Transverse colon (tissue), 4 donors: ENCODE results near the gene TMEM134. TPM values are rescaled to one million over a fixed set of nuclear protein-coding genes. Genes with fewer than 3 reads are reported as not detected.

ENCODE experiments used
- DNase-seq: peaks from one replicate; pipeline ENCODE4 v3.0.0-alpha.2; 2019
- H3K27ac ChIP-seq, 4 donors: fragments of 200-600 bp; sonication (generic); 2 replicates each; pipeline ENCODE4 v1.5.1; 2016 to 2018; ENCODE audit warnings: inconsistent platforms in 4 of 4
- H3K27me3 ChIP-seq: fragments of 200-600 bp; sonication (generic); 2 replicates; pipeline ENCODE4 v1.5.1; 2017; ENCODE audit warnings: inconsistent platforms
- H3K36me3 ChIP-seq, 4 donors: fragments of 200-600 bp; sonication (generic); 2 replicates each; pipeline ENCODE4 v1.5.1; 2017 to 2019; ENCODE audit warnings: inconsistent platforms in 4 of 4
- H3K4me1 ChIP-seq, 4 donors: fragments of 200-600 bp; sonication (generic); 2 replicates each; pipeline ENCODE4 v1.5.1; 2017 to 2020; ENCODE audit warnings: inconsistent platforms in 4 of 4
- H3K4me3 ChIP-seq, 4 donors: fragments of 200-600 bp; sonication (generic); 1 replicate in 1 of 4; 2 replicates in 3 of 4; pipeline versions ENCODE4 v1.5.1 to v1.6.1; 2017 to 2019; ENCODE audit warnings: inconsistent platforms in 4 of 4
- H3K9me3 ChIP-seq, 2 donors: fragments of 200-600 bp; sonication (generic); 2 replicates each; pipeline ENCODE4 v1.5.1; 2017 to 2019; ENCODE audit warnings: inconsistent platforms in 2 of 2
- CTCF ChIP-seq, 5 experiments: fragments of 200-600 bp in 3 of 5; fragments of 450-650 bp in 2 of 5; sonication (generic) in 3 of 5; IDR thresholded peaks; 1 replicate in 2 of 5; 2 replicates in 3 of 5; pipeline ENCODE4 v1.5.1; 2016 to 2017; ENCODE audit warnings: antibody characterized with exemption in 5 of 5, inconsistent platforms in 3 of 5, mild to moderate bottlenecking in 2 of 5, moderate library complexity in 1 of 5
- EP300 ChIP-seq: sonication (generic); formaldehyde crosslinking; IDR thresholded peaks from one replicate; pipeline ENCODE4 v1.6.1; 2017; ENCODE audit warnings: antibody characterized with exemption, low read depth
- POLR2A ChIP-seq: fragments of 450-650 bp; IDR thresholded peaks from one replicate; pipeline ENCODE4 v1.6.1; 2016; ENCODE audit warnings: antibody characterized with exemption, mild to moderate bottlenecking, moderate library complexity
- POLR2AphosphoS5 ChIP-seq, 3 donors: sonication (generic); formaldehyde crosslinking; IDR thresholded peaks; one replicate each; pipeline ENCODE4 v1.6.1; 2016; ENCODE audit warnings: antibody characterized with exemption in 3 of 3
- WGBS, 2 donors: methylation state at CpG; one replicate each; pipeline ENCODE4 v1.1.5; 2018; ENCODE audit warnings: low coverage in 1 of 2; 5-methylcytosine and 5-hydroxymethylcytosine counted together
- in situ Hi-C, 4 donors: fragments of 200-750 bp; cut with MboI; loops; one replicate each; pipeline versions ENCODE4 v1.15.0 to v1.15.1; 2017; ENCODE audit warnings: low sequenced_read_pairs in 3 of 4, low pct_ligation_motif_present in 1 of 4, low pct_unique_long_range_greater_than_20kb in 1 of 4
- intact Hi-C: fragments of 100-400 bp; cut with DNase I; formaldehyde crosslinking; loops from one replicate; pipeline ENCODE4 v1.15.1; 2023; ENCODE audit warnings: low total_unique reads
- total RNA-seq, 4 donors: library from RNA; depleted of rRNA; stranded (reverse); fragments of >200 nt; gene quantifications; one replicate each; pipeline ENCODE4 v1.1.0, GENCODE V29; 2016

Gene TMEM134
- total RNA-seq, 4 donors from 2014 or later, result 107 to 347 (median 115) TPM

- intact Hi-C loops (no loop called here), in situ Hi-C loops (no loop called here)
- H3K27ac ChIP-seq, result no peak overlapping the region
- peaks cover 4% of the 10 kb centered on the region for H3K27me3 ChIP-seq
- H3K4me1 ChIP-seq, result peaks cover 21 to 34% (median 29%) of the 10 kb centered on the region in 4 donors
- no peak overlapping the region for H3K4me3 ChIP-seq
- WGBS, 2 donors, result 53% methylated on average over 3 of the region's 3 CpGs
- no peak for DNase-seq
- H3K36me3 ChIP-seq, result no peaks in the 10 kb centered on the region
- TF ChIP-seq POLR2A (no peak), POLR2AphosphoS5 (IDR thresholded peaks at IDR 0.05) (no peak), EP300 (no peak), CTCF (IDR thresholded peaks at IDR 0.05) (no peak)
- H3K9me3 ChIP-seq, result no peaks in the 10 kb centered on the region
Measured at GRCh38 chr11:67510023-67510345, 40.9 kb upstream of the TMEM134 start.

- peak in 2 of 3 donors; percentile 70 to 85 for TF ChIP-seq POLR2AphosphoS5 (IDR thresholded peaks at IDR 0.05)
- TF ChIP-seq CTCF (IDR thresholded peaks at IDR 0.05), result no peak
- peak; percentile 65 for TF ChIP-seq POLR2A
- 0 to 1% methylated on average over 3 to 36 of the region's 57 CpGs for WGBS, 2 donors
- peak; percentile 99 for DNase-seq
- H3K27me3 ChIP-seq, result no peaks in the 10 kb centered on the region
- H3K4me1 ChIP-seq, result peaks cover 24 to 47% (median 36%) of the 10 kb centered on the region in 4 donors
- H3K4me3 ChIP-seq, result peak overlapping the region; percentile 65 to 83 (median 78)
- no peaks in the 10 kb centered on the region for H3K36me3 ChIP-seq
- in situ Hi-C loops, result no loop called here
- intact Hi-C loops, result no loop called here
- no peaks in the 10 kb centered on the region for H3K9me3 ChIP-seq
- H3K27ac ChIP-seq, result peak overlapping the region; percentile 98 to 100 (median 98)
Measured at GRCh38 chr11:67508486-67509121, 39.6 kb upstream of the TMEM134 start.

DNA sequence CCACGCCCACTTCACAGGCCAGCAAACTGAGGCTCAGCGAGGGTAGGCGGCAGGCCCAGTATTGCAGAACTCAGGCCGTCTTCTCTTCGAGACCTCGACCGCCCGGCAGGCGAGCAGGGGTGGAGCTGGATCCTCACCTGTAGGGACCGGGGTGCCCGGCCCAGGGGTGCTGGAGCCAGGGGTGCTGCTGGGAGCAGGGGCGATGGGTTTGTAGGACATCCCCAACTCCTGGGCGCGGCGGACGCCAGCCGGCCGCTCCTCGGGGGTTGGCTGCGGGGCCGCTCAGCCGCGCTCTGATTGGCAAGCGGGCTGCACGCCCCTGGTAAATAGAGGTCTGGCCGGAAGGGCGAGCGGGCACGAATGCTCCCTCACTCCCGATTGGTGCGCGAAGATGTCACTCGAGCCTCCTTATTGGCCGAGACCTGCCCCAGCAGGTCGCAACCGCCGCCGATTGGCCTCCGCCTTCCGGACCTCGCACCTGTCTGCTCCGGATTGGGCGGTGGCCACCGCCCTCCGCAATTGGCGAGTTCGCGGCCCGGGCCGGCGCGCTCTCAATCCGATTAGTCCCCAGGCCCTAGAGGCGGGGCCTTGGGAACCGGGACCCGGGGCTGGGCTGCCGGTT is 38.9 kb upstream of the TMEM134 start, which contains the start of gene CDK2AP2:
Gene CDK2AP2, minus strand, starts transcription at position 299 of the 622 bp plus-strand sequence. Its CDS starts 80 bp downstream, at position 219.
- no peaks in the 10 kb centered on the region for H3K36me3 ChIP-seq
- peak within 1 kb of the TSS; percentile 65 to 83 (median 78) for H3K4me3 ChIP-seq
- peak within 1 kb of the TSS; percentile 98 to 100 (median 98) for H3K27ac ChIP-seq
- H3K4me1 ChIP-seq, result peaks cover 26 to 51% (median 39%) of the 10 kb centered on the region in 4 donors
- no peaks in the 10 kb centered on the region for H3K9me3 ChIP-seq
- in situ Hi-C loops (no loop called here), intact Hi-C loops (no loop called here)
- DNase-seq, result peak; percentile 100
- no peaks in the 10 kb centered on the region for H3K27me3 ChIP-seq
- WGBS, 2 donors, result 0% methylated on average over 31 of the region's 57 CpGs; no CpG with 5 or more reads in 1 of the 2 donors
- TF ChIP-seq CTCF (IDR thresholded peaks at IDR 0.05), result no peak
- peak; percentile 89 for TF ChIP-seq POLR2A
- TF ChIP-seq POLR2AphosphoS5 (IDR thresholded peaks at IDR 0.05), result peak; percentile 89 to 96 (median 91)

DNA sequence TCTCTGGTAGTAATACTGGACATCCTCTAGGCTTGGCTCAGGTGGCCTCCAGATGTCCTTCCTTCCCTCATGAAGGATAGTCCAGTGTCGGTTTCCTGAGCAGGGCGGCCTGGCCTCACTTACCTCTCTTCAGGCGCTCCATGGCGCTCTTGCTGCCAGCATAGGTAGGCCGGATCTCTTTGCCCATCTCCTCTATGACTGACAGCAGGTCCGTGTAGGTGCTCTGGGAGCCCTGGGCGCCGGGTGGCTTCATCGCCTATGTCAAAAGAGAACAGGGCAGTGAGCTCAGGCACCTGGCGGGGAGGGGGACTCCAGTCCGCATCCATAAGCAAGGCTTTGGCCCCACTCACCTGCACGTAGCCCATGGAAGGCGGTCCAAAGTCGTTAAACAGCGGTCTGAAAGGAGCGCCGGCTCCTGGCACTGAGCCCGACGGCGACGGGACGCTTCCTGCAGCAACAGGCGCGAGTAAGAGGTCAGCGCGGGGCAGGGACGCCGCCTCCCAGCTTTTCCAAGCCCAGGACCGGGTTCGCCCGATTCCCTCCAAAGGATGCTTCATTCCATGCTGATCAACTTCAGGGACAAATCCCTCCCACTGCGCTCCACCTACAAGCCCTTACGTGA is 38.3 kb upstream of the TMEM134 start:
- WGBS, 2 donors, result 0 to 10% methylated on average over 6 to 29 of the region's 33 CpGs
- no peak for TF ChIP-seq EP300
- TF ChIP-seq CTCF (IDR thresholded peaks at IDR 0.05), result no peak
- no peak for TF ChIP-seq POLR2A
- TF ChIP-seq POLR2AphosphoS5 (IDR thresholded peaks at IDR 0.05), result no peak
- Histone ChIP-seq H3K4me3 (peak overlapping the region; percentile 48 to 83 (median 78)), H3K9me3 (no peaks in the 10 kb centered on the region), H3K4me1 (peaks cover 26 to 51% (median 39%) of the 10 kb centered on the region in 4 donors), H3K36me3 (no peaks in the 10 kb centered on the region), H3K27me3 (no peaks in the 10 kb centered on the region), H3K27ac (peak overlapping the region; percentile 98 to 100 (median 98))
- in situ Hi-C loops (no loop called here), intact Hi-C loops (no loop called here)
- peak; percentile 89 for DNase-seq
